Endodermal cell (in vitro differentiated cells): ENCODE data around the gene CSTPP1. TPM values are rescaled to one million over a fixed set of nuclear protein-coding genes. Genes with fewer than 3 reads are reported as not detected.

Source experiments
- DNase-seq: peaks from one replicate; pipeline ENCODE4 v3.0.0-alpha.2; 2017
- H3K27ac ChIP-seq: 2 replicates; pipeline ENCODE4 v1.5.1; 2013; ENCODE audit warnings: mild to moderate bottlenecking, low read depth, low read length, moderate library complexity
- H3K27me3 ChIP-seq: 2 replicates; pipeline ENCODE4 v1.6.1; 2013; ENCODE audit warnings: mild to moderate bottlenecking, low read length, moderate library complexity; ENCODE audit not compliant: insufficient read depth, control insufficient read depth, poor library complexity, severe bottlenecking
- H3K36me3 ChIP-seq: 2 replicates; pipeline ENCODE4 v1.7.0; 2013; ENCODE audit warnings: mild to moderate bottlenecking, low read length, moderate library complexity; ENCODE audit not compliant: control insufficient read depth, insufficient read depth
- H3K4me1 ChIP-seq: one replicate; pipeline ENCODE4 v1.7.0; 2013; ENCODE audit warnings: low read length; ENCODE audit not compliant: control insufficient read depth, insufficient read depth
- H3K4me3 ChIP-seq: 2 replicates; pipeline ENCODE4 v1.5.1; 2013; ENCODE audit warnings: mild to moderate bottlenecking, low read length, moderate library complexity
- H3K9ac ChIP-seq: 2 replicates; pipeline ENCODE4 v1.6.1; 2013; ENCODE audit warnings: mild to moderate bottlenecking, low read length, moderate library complexity; ENCODE audit not compliant: poor library complexity, severe bottlenecking; ENCODE audit errors: extremely low read depth
- H3K9me3 ChIP-seq: 2 replicates; pipeline ENCODE4 v1.6.1; 2013; ENCODE audit warnings: mild to moderate bottlenecking, low read length, moderate library complexity; ENCODE audit not compliant: control insufficient read depth
- H3K27ac Mint-ChIP-seq: 2 replicates; pipeline ENCODE4 v1.8.0; 2020; ENCODE audit warnings: mixed read lengths
- H3K27me3 Mint-ChIP-seq: 2 replicates; pipeline ENCODE4 v1.8.0; 2021; ENCODE audit warnings: mild to moderate bottlenecking, mixed read lengths; ENCODE audit not compliant: insufficient read depth
- H3K36me3 Mint-ChIP-seq: 2 replicates; pipeline ENCODE4 v1.8.0; 2020; ENCODE audit warnings: low read depth, mixed read lengths
- H3K4me1 Mint-ChIP-seq: 2 replicates; pipeline ENCODE4 v1.8.0; 2020; ENCODE audit warnings: mixed read lengths
- H3K4me3 Mint-ChIP-seq: 2 replicates; pipeline ENCODE4 v1.8.0; 2020; ENCODE audit warnings: mild to moderate bottlenecking, moderate library complexity, mixed read lengths
- H3K9me3 Mint-ChIP-seq: 2 replicates; pipeline ENCODE4 v1.8.0; 2020; ENCODE audit warnings: mild to moderate bottlenecking, mixed read lengths
- WGBS, 2 experiments: methylation state at CpG; one replicate each; pipeline versions ENCODE4 v1.1.5 to v1.1.7; 2013; ENCODE audit warnings: missing lambda C conversion rate in 2 of 2, mixed read lengths in 1 of 2; ENCODE audit not compliant: insufficient coverage in 1 of 2, insufficient read length in 1 of 2; 5-methylcytosine and 5-hydroxymethylcytosine counted together
- total RNA-seq, 2 donors: library from RNA; stranded (reverse); fragmentation: NEBNext Ultra II Directional in 1 of 2; extraction: Animal tissue kit (Norgen Biotek cat#: 25700) in 1 of 2; gene quantifications; 2 replicates in 1 of 2; 3 replicates in 1 of 2; pipeline ENCODE4 v1.2.1, GENCODE V29; 2021
- TF ChIP-seq, protein P1 (sequence below): fragments of 200-600 bp; sonication (generic); conservative IDR thresholded peaks from 2 replicates; pipeline ENCODE4 v1.5.0; 2021; ENCODE audit warnings: antibody characterized with exemption, mild to moderate bottlenecking

CSTPP1 gene
- total RNA-seq, 2 donors from 2014 or later: 46.7 to 57.6 TPM

GRCh38 chr11:47105541-47105940 is 169.0 kb downstream of the CSTPP1 start:
- H3K4me1 Mint-ChIP-seq: peaks cover 36% of the 10 kb centered on the region
- DNase-seq: no peak
- Histone ChIP-seq H3K27ac (no peak overlapping the region), H3K27me3 (no peaks in the 10 kb centered on the region), H3K4me1 (peaks cover 23% of the 10 kb centered on the region), H3K9me3 (no peaks in the 10 kb centered on the region), H3K9ac (no peak overlapping the region), H3K36me3 (no peaks in the 10 kb centered on the region), H3K4me3 (no peak overlapping the region)
- no peaks in the 10 kb centered on the region for H3K9me3 Mint-ChIP-seq
- 90 to 100% methylated on average over 2 of the region's 2 CpGs for WGBS, 2 experiments
- no peak overlapping the region for H3K4me3 Mint-ChIP-seq
- H3K27ac Mint-ChIP-seq: no peak overlapping the region
- TF ChIP-seq, protein P1, sequence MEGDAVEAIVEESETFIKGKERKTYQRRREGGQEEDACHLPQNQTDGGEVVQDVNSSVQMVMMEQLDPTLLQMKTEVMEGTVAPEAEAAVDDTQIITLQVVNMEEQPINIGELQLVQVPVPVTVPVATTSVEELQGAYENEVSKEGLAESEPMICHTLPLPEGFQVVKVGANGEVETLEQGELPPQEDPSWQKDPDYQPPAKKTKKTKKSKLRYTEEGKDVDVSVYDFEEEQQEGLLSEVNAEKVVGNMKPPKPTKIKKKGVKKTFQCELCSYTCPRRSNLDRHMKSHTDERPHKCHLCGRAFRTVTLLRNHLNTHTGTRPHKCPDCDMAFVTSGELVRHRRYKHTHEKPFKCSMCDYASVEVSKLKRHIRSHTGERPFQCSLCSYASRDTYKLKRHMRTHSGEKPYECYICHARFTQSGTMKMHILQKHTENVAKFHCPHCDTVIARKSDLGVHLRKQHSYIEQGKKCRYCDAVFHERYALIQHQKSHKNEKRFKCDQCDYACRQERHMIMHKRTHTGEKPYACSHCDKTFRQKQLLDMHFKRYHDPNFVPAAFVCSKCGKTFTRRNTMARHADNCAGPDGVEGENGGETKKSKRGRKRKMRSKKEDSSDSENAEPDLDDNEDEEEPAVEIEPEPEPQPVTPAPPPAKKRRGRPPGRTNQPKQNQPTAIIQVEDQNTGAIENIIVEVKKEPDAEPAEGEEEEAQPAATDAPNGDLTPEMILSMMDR: no peak
- no peaks in the 10 kb centered on the region for H3K36me3 Mint-ChIP-seq
- no peaks in the 10 kb centered on the region for H3K27me3 Mint-ChIP-seq

DNA sequence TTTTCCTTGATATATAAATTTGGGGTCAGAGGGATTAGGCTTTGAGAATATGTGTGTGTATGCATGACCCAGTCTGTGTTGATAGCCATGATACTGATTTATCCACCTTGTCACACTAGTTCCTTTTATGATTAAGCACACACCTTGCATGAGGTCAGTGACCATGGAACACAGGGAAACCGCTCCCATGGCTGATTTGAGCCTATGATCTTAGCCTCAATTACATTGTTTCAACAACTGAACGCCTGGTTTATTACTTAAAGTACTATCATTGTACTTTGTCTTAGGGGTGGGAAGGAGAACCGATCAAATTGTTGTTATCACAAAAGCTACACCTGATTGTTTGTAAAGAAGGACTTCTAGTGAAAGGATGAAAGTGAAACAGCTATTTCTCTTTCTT is 169.4 kb downstream of the CSTPP1 start:
- H3K9me3 ChIP-seq: no peaks in the 10 kb centered on the region
- Mint-ChIP-seq H3K9me3 (no peaks in the 10 kb centered on the region), H3K4me1 (peaks cover 36% of the 10 kb centered on the region), H3K4me3 (no peak overlapping the region), H3K27ac (no peak overlapping the region), H3K36me3 (peaks cover under 1% of the 10 kb centered on the region), H3K27me3 (no peaks in the 10 kb centered on the region)
- H3K36me3 ChIP-seq: no peaks in the 10 kb centered on the region
- TF ChIP-seq, protein P1: no peak
- peaks cover 24% of the 10 kb centered on the region for H3K4me1 ChIP-seq
- H3K27me3 ChIP-seq: no peaks in the 10 kb centered on the region
- H3K27ac ChIP-seq: no peak overlapping the region
- no peak overlapping the region for H3K9ac ChIP-seq
- WGBS, 2 experiments: 92 to 100% methylated on average over 1 to 3 of the region's 3 CpGs
- no peak overlapping the region for H3K4me3 ChIP-seq
- no peak for DNase-seq

GRCh38 chr11:47106798-47107411 is 170.3 kb downstream of the CSTPP1 start:
- WGBS, 2 experiments: 79 to 94% methylated on average over 2 to 7 of the region's 7 CpGs
- H3K9me3 Mint-ChIP-seq: no peaks in the 10 kb centered on the region
- H3K27me3 Mint-ChIP-seq: no peaks in the 10 kb centered on the region

More at GRCh38 chr11:47106798-47107411, 170.3 kb downstream of the CSTPP1 start:
- Histone ChIP-seq H3K27ac (peak overlapping the region; percentile 27), H3K36me3 (no peaks in the 10 kb centered on the region), H3K4me3 (no peak overlapping the region), H3K9ac (no peak overlapping the region), H3K27me3 (no peaks in the 10 kb centered on the region), H3K9me3 (no peaks in the 10 kb centered on the region), H3K4me1 (peaks cover 22% of the 10 kb centered on the region)
- Mint-ChIP-seq H3K4me1 (peaks cover 34% of the 10 kb centered on the region), H3K4me3 (no peak overlapping the region), H3K36me3 (peaks cover 3% of the 10 kb centered on the region), H3K27ac (peak overlapping the region; percentile 15)
- no peak for DNase-seq
- TF ChIP-seq, protein P1: no peak
